CD14-positive monocyte (primary cell): Measurements from ENCODE around the gene FBXL13. TPM values are rescaled to one million over a fixed set of nuclear protein-coding genes. Genes with fewer than 3 reads are reported as not detected.

Experiments used
- DNase-seq, 3 donors: peaks; one replicate each; pipeline ENCODE4 v3.0.0-alpha.2; 2011 to 2022
- H2AFZ ChIP-seq: 2 replicates; pipeline ENCODE4 v1.6.0; 2012; ENCODE audit warnings: mild to moderate bottlenecking, low read depth, low read length, inconsistent platforms; ENCODE audit not compliant: insufficient read depth, poor library complexity, severe bottlenecking
- H3K27ac ChIP-seq, 2 donors: 1 replicate in 1 of 2; 2 replicates in 1 of 2; pipeline ENCODE4 v1.5.1; 2012 to 2013; ENCODE audit warnings: low read length in 2 of 2, control low read depth in 1 of 2, inconsistent platforms in 1 of 2, low read depth in 1 of 2, mild to moderate bottlenecking in 1 of 2
- H3K27me3 ChIP-seq, 2 donors: one replicate each; pipeline versions ENCODE4 v1.6.0 to v1.6.1; 2011 to 2013; ENCODE audit warnings: low read length in 2 of 2; ENCODE audit not compliant: control insufficient read depth in 2 of 2, insufficient read depth in 2 of 2
- H3K36me3 ChIP-seq, 2 donors: replicated peaks in 1 of 2; 1 replicate in 1 of 2; 2 replicates in 1 of 2; pipeline versions ENCODE4 v1.5.1 to v1.6.1; 2012 to 2013; ENCODE audit warnings: low read length in 2 of 2, control low read depth in 1 of 2, inconsistent platforms in 1 of 2, mild to moderate bottlenecking in 1 of 2; ENCODE audit not compliant: insufficient read depth in 2 of 2, control insufficient read depth in 1 of 2
- H3K4me1 ChIP-seq, 2 donors: 1 replicate in 1 of 2; 2 replicates in 1 of 2; pipeline versions ENCODE4 v1.5.1 to v1.6.1; 2012 to 2013; ENCODE audit warnings: low read length in 2 of 2, control low read depth in 1 of 2, inconsistent platforms in 1 of 2, mild to moderate bottlenecking in 1 of 2, moderate library complexity in 1 of 2; ENCODE audit not compliant: insufficient read depth in 2 of 2, control insufficient read depth in 1 of 2
- H3K4me2 ChIP-seq: replicated peaks from 2 replicates; pipeline ENCODE3; 2012; ENCODE audit warnings: low read length, moderate library complexity, mild to moderate bottlenecking; ENCODE audit not compliant: poor library complexity, severe bottlenecking; ENCODE audit errors: extremely low read depth
- H3K4me3 ChIP-seq, 3 experiments: fragments of 200-600 bp in 1 of 3; sonication (generic) in 1 of 3; replicated peaks in 1 of 3; 1 replicate in 2 of 3; 2 replicates in 1 of 3; pipeline ENCODE4 v1.5.1; 2011 to 2013; ENCODE audit warnings: low read length in 3 of 3, mild to moderate bottlenecking in 3 of 3, control low read depth in 2 of 3, low read depth in 2 of 3, inconsistent platforms in 1 of 3, moderate library complexity in 1 of 3
- H3K79me2 ChIP-seq: 2 replicates; pipeline ENCODE4 v1.6.0; 2012; ENCODE audit warnings: mild to moderate bottlenecking, control low read depth, inconsistent platforms, low read length, moderate library complexity; ENCODE audit not compliant: insufficient read depth
- H3K9ac ChIP-seq: 2 replicates; pipeline ENCODE4 v1.6.0; 2017; ENCODE audit warnings: low read length, mild to moderate bottlenecking; ENCODE audit not compliant: insufficient read depth, poor library complexity, severe bottlenecking
- H3K9me3 ChIP-seq, 2 donors: replicated peaks in 1 of 2; 1 replicate in 1 of 2; 2 replicates in 1 of 2; pipeline versions ENCODE4 v1.5.1 to v1.6.1; 2012 to 2013; ENCODE audit warnings: low read length in 2 of 2, control low read depth in 1 of 2; ENCODE audit not compliant: control insufficient read depth in 1 of 2, insufficient read depth in 1 of 2
- H4K20me1 ChIP-seq: 2 replicates; pipeline ENCODE4 v1.6.0; 2012; ENCODE audit warnings: mild to moderate bottlenecking, low read length, control low read depth, moderate library complexity; ENCODE audit not compliant: insufficient read depth
- H3K27ac Mint-ChIP-seq, 7 donors: one replicate each; pipeline ENCODE4 v1.8.0; 2020; ENCODE audit warnings: mild to moderate bottlenecking in 7 of 7, mixed read lengths in 7 of 7, moderate library complexity in 6 of 7, inconsistent platforms in 2 of 7
- H3K27me3 Mint-ChIP-seq, 3 donors: one replicate each; pipeline ENCODE4 v1.8.0; 2021 to 2022; ENCODE audit warnings: low read depth in 3 of 3, mild to moderate bottlenecking in 3 of 3, mixed read lengths in 3 of 3, moderate library complexity in 3 of 3, inconsistent platforms in 1 of 3
- H3K36me3 Mint-ChIP-seq, 2 donors: one replicate each; pipeline ENCODE4 v1.8.0; 2020; ENCODE audit warnings: mixed read lengths in 2 of 2, inconsistent platforms in 1 of 2, mild to moderate bottlenecking in 1 of 2
- H3K4me1 Mint-ChIP-seq: one replicate; pipeline ENCODE4 v1.8.0; 2020; ENCODE audit warnings: mild to moderate bottlenecking, mixed read lengths
- H3K4me3 Mint-ChIP-seq, 2 donors: one replicate each; pipeline ENCODE4 v1.8.0; 2020; ENCODE audit warnings: mild to moderate bottlenecking in 2 of 2, mixed read lengths in 2 of 2, moderate library complexity in 1 of 2
- H3K9me3 Mint-ChIP-seq, 7 donors: one replicate each; pipeline ENCODE4 v1.8.0; 2020 to 2022; ENCODE audit warnings: mixed read lengths in 7 of 7, mild to moderate bottlenecking in 6 of 7, moderate library complexity in 6 of 7, inconsistent platforms in 2 of 7
- WGBS: methylation state at CpG from one replicate; pipeline ENCODE4 v1.1.5; 2013; ENCODE audit warnings: missing lambda C conversion rate; ENCODE audit not compliant: insufficient coverage; 5-methylcytosine and 5-hydroxymethylcytosine counted together
- intact Hi-C, 2 donors: fragments of 100-400 bp; cut with micrococcal nuclease; formaldehyde crosslinking; loops; one replicate each; pipeline versions ENCODE4 v1.15.0 to v1.15.1; 2023
- polyA plus RNA-seq, 3 donors: library from polyadenylated mRNA; depleted of rRNA in 1 of 3; unstranded in 2 of 3; stranded (reverse) in 1 of 3; fragments of 300-500 nt in 2 of 3; fragments of >200 nt in 1 of 3; fragmentation: Illumina TruSeq in 2 of 3; gene quantifications; 1 replicate in 2 of 3; 2 replicates in 1 of 3; pipeline ENCODE4 v1.2.3, GENCODE V29; 2012 to 2021
- TF ChIP-seq, protein P1 (sequence below): fragments of 200-600 bp; IDR thresholded peaks from one replicate; pipeline ENCODE4 v1.8.0; 2022; ENCODE audit warnings: antibody characterized with exemption, mild to moderate bottlenecking

FBXL13 gene
- polyA plus RNA-seq, 3 donors: 0.05 TPM; not detected in 2

DNA sequence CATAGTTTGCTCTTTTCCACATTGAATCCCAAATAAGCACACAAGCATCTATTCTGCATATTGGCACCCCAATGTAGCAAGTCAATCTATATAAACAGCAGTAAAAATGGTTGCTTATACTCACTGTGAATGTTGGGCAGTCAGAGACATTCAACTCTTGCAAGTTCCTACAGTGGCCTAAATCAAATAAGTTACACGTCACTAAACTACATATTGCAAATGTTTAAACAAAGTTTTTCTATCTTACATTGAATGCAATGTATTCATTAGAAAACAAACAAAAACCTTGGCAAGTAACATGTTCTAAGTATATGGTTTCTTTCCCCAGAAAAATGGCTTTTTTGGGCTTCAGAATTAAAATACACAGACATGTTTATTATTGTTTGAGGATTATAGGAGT, 142.8 kb downstream of the FBXL13 start:
- H3K27me3 ChIP-seq: no peaks in the 10 kb centered on the region
- Mint-ChIP-seq H3K4me1 (peaks cover 21% of the 10 kb centered on the region), H3K36me3 (no peaks in the 10 kb centered on the region), H3K27ac (no peak overlapping the region), H3K27me3 (no peaks in the 10 kb centered on the region), H3K9me3 (no peaks in the 10 kb centered on the region), H3K4me3 (no peak overlapping the region)
- peaks cover 20% of the 10 kb centered on the region in 2 donors for H3K4me1 ChIP-seq
- H3K36me3 ChIP-seq: no peaks in the 10 kb centered on the region
- no peak for DNase-seq
- no peak overlapping the region for H3K9ac ChIP-seq
- no peak overlapping the region for H3K4me2 ChIP-seq
- no peaks in the 10 kb centered on the region for H4K20me1 ChIP-seq
- TF ChIP-seq, protein P1, sequence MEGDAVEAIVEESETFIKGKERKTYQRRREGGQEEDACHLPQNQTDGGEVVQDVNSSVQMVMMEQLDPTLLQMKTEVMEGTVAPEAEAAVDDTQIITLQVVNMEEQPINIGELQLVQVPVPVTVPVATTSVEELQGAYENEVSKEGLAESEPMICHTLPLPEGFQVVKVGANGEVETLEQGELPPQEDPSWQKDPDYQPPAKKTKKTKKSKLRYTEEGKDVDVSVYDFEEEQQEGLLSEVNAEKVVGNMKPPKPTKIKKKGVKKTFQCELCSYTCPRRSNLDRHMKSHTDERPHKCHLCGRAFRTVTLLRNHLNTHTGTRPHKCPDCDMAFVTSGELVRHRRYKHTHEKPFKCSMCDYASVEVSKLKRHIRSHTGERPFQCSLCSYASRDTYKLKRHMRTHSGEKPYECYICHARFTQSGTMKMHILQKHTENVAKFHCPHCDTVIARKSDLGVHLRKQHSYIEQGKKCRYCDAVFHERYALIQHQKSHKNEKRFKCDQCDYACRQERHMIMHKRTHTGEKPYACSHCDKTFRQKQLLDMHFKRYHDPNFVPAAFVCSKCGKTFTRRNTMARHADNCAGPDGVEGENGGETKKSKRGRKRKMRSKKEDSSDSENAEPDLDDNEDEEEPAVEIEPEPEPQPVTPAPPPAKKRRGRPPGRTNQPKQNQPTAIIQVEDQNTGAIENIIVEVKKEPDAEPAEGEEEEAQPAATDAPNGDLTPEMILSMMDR: no peak
- H3K27ac ChIP-seq: no peak overlapping the region
- H3K4me3 ChIP-seq: no peak overlapping the region
- no peaks in the 10 kb centered on the region for H3K79me2 ChIP-seq
- no peaks in the 10 kb centered on the region for H3K9me3 ChIP-seq
- intact Hi-C loops: no loop called here
- WGBS: no CpG with 5 or more reads among the region's 1 CpG
- no peak overlapping the region for H2AFZ ChIP-seq

- Histone ChIP-seq H3K27ac (no peak overlapping the region), H3K9ac (no peak overlapping the region), H4K20me1 (no peaks in the 10 kb centered on the region), H3K9me3 (no peaks in the 10 kb centered on the region), H3K4me3 (no peak overlapping the region), H2AFZ (no peak overlapping the region), H3K4me1 (no peaks in the 10 kb centered on the region), H3K36me3 (no peaks in the 10 kb centered on the region), H3K27me3 (no peaks in the 10 kb centered on the region), H3K4me2 (no peak overlapping the region), H3K79me2 (no peaks in the 10 kb centered on the region)
- intact Hi-C loops: no loop called here
- no peak overlapping the region for H3K4me3 Mint-ChIP-seq
- no peaks in the 10 kb centered on the region for H3K27me3 Mint-ChIP-seq
- WGBS: no CpG with 5 or more reads among the region's 2 CpGs
- no peak overlapping the region for H3K27ac Mint-ChIP-seq
- TF ChIP-seq, protein P1: no peak
- no peaks in the 10 kb centered on the region for H3K4me1 Mint-ChIP-seq
- no peak for DNase-seq
- H3K36me3 Mint-ChIP-seq: no peaks in the 10 kb centered on the region
- peaks cover 0 to 7% (median 0%) of the 10 kb centered on the region in 7 donors for H3K9me3 Mint-ChIP-seq
These were observed 147.2 kb downstream of the FBXL13 start for GRCh38 chr7:102927312-102927933.
